WTC11 (cell line): Measurements from ENCODE around the gene ZCCHC14. TPM values are rescaled to one million over a fixed set of nuclear protein-coding genes. Genes with fewer than 3 reads are reported as not detected.

Experiments
- ATAC-seq: fragments of 200-7000 bp; cut with Tn5 transposase; 2 replicates; pipeline ENCODE4 v1.10.0; 2021; ENCODE audit warnings: mild to moderate bottlenecking, moderate library complexity
- Bru-seq: library from RNA; stranded (reverse); fragments of 400-500 nt; gene quantifications from one replicate; lab custom pipeline; 2021; lab: Mats Ljungman, UMichigan
- CTCF ChIA-PET: fragments of 300-600 bp; sonication (Branson Sonifier 250); formaldehyde crosslinking; loops from one replicate; lab custom pipeline; 2021; ENCODE audit warnings: antibody characterized with exemption; lab: Charles Lee
- POLR2A ChIA-PET: fragments of 350-600 bp; sonication (Branson Sonifier 250); formaldehyde crosslinking; loops from one replicate; lab custom pipeline; 2021; ENCODE audit warnings: antibody characterized with exemption; lab: Charles Lee
- DNase-seq: peaks from one replicate; pipeline ENCODE4 v3.0.0; 2021; ENCODE audit warnings: low spot score
- H3K27ac Mint-ChIP-seq: 2 replicates; pipeline ENCODE4 v1.8.0; 2021; ENCODE audit warnings: mixed read lengths
- H3K27me3 Mint-ChIP-seq: 2 replicates; pipeline ENCODE4 v1.8.0; 2021; ENCODE audit warnings: low read depth, mild to moderate bottlenecking, moderate library complexity, mixed read lengths
- H3K36me3 Mint-ChIP-seq: 2 replicates; pipeline ENCODE4 v1.8.0; 2021; ENCODE audit warnings: mixed read lengths
- H3K4me1 Mint-ChIP-seq: 2 replicates; pipeline ENCODE4 v1.8.0; 2022; ENCODE audit warnings: mixed read lengths
- H3K4me3 Mint-ChIP-seq: 2 replicates; pipeline ENCODE4 v1.8.0; 2021; ENCODE audit warnings: mild to moderate bottlenecking, moderate library complexity, mixed read lengths
- H3K9me3 Mint-ChIP-seq: 2 replicates; pipeline ENCODE4 v1.8.0; 2021; ENCODE audit warnings: mixed read lengths
- CREB1 ChIP-seq: sonication (generic); formaldehyde crosslinking; IDR thresholded peaks from 2 replicates; pipeline ENCODE4 v1.8.0; 2023; ENCODE audit warnings: mild to moderate bottlenecking, missing genetic modification reagents
- CREM ChIP-seq: sonication (generic); formaldehyde crosslinking; IDR thresholded peaks from 2 replicates; pipeline ENCODE4 v1.8.1; 2022; ENCODE audit warnings: mild to moderate bottlenecking, missing genetic modification reagents, moderate library complexity
- ETV6 ChIP-seq: sonication (generic); formaldehyde crosslinking; IDR thresholded peaks from 2 replicates; pipeline ENCODE4 v1.8.1; 2022; ENCODE audit warnings: mild to moderate bottlenecking, missing genetic modification reagents
- FOXK1 ChIP-seq: sonication (generic); formaldehyde crosslinking; IDR thresholded peaks from 2 replicates; pipeline ENCODE4 v1.8.0; 2022; ENCODE audit warnings: mild to moderate bottlenecking, moderate library complexity, missing genetic modification reagents
- FOXP1 ChIP-seq: sonication (generic); formaldehyde crosslinking; IDR thresholded peaks from 2 replicates; pipeline ENCODE4 v1.8.0; 2022; ENCODE audit warnings: missing genetic modification reagents, mild to moderate bottlenecking, moderate library complexity, borderline replicate concordance
- GABPB1 ChIP-seq: sonication (generic); formaldehyde crosslinking; IDR thresholded peaks from 2 replicates; pipeline ENCODE4 v1.8.1; 2023; ENCODE audit warnings: mild to moderate bottlenecking, missing genetic modification reagents
- GTF2I ChIP-seq: fragments of 250-450 bp; sonication (Bioruptor Pico); conservative IDR thresholded peaks from 2 replicates; pipeline ENCODE4 v1.4.0; 2021; ENCODE audit warnings: mild to moderate bottlenecking
- IRF2 ChIP-seq: sonication (generic); formaldehyde crosslinking; IDR thresholded peaks from 2 replicates; pipeline ENCODE4 v1.8.0; 2022; ENCODE audit warnings: low read depth, missing genetic modification reagents, borderline replicate concordance
- KAT7 ChIP-seq: sonication (generic); formaldehyde crosslinking; IDR thresholded peaks from 2 replicates; pipeline ENCODE4 v1.8.1; 2023; ENCODE audit warnings: missing genetic modification reagents, mild to moderate bottlenecking, borderline replicate concordance
- NFE2L1 ChIP-seq: sonication (generic); formaldehyde crosslinking; IDR thresholded peaks from 2 replicates; pipeline ENCODE4 v1.8.1; 2023; ENCODE audit warnings: missing genetic modification reagents
- NFYB ChIP-seq: sonication (generic); formaldehyde crosslinking; conservative IDR thresholded peaks from 2 replicates; pipeline ENCODE4 v1.8.0; 2022; ENCODE audit warnings: low read depth, missing genetic modification reagents
- NR3C1 ChIP-seq: sonication (generic); formaldehyde crosslinking; conservative IDR thresholded peaks from 2 replicates; pipeline ENCODE4 v1.8.1; 2023; ENCODE audit warnings: low read depth, mild to moderate bottlenecking, missing genetic modification reagents
- OVOL2 ChIP-seq: fragments of 250-450 bp; sonication (Bioruptor Pico); IDR thresholded peaks from 2 replicates; pipeline ENCODE4 v1.9.0; 2021; ENCODE audit warnings: mild to moderate bottlenecking, borderline replicate concordance
- RORB ChIP-seq: fragments of 250-450 bp; sonication (Bioruptor Pico); IDR thresholded peaks from 2 replicates; pipeline ENCODE4 v1.9.0; 2021; ENCODE audit warnings: mild to moderate bottlenecking
- SP1 ChIP-seq: sonication (generic); formaldehyde crosslinking; conservative IDR thresholded peaks from 2 replicates; pipeline ENCODE4 v1.8.1; 2022; ENCODE audit warnings: missing genetic modification reagents
- TP53 ChIP-seq: sonication (generic); formaldehyde crosslinking; IDR thresholded peaks from 2 replicates; pipeline ENCODE4 v1.8.1; 2023; ENCODE audit warnings: mild to moderate bottlenecking, missing genetic modification reagents
- ZNF121 ChIP-seq: sonication (generic); formaldehyde crosslinking; IDR thresholded peaks from 2 replicates; pipeline ENCODE4 v1.8.0; 2023; ENCODE audit warnings: missing genetic modification reagents
- long read RNA-seq, 3 experiments: library from RNA in 1 of 3; library from capped mRNA in 1 of 3; library from polyadenylated mRNA in 1 of 3; unstranded in 2 of 3; stranded (forward) in 1 of 3; transcript quantifications; one replicate each; pipeline ENCODE4 v2.0.0, GENCODE V29; 2021
- total RNA-seq: library from RNA; stranded (reverse); gene quantifications from 3 replicates; pipeline ENCODE4 v1.2.3, GENCODE V29; 2021
- TF ChIP-seq, protein P1 (sequence below): fragments of 250-450 bp; sonication (Bioruptor Pico); IDR thresholded peaks from 2 replicates; pipeline ENCODE4 v1.9.0; 2021; ENCODE audit warnings: moderate library complexity, mild to moderate bottlenecking, inconsistent platforms, borderline replicate concordance
- TF ChIP-seq, protein P2 (sequence below): sonication (generic); formaldehyde crosslinking; IDR thresholded peaks from 2 replicates; pipeline ENCODE4 v1.8.1; 2023; ENCODE audit warnings: mild to moderate bottlenecking, missing genetic modification reagents, moderate library complexity
- TF ChIP-seq, protein P3 (sequence below): sonication (generic); formaldehyde crosslinking; IDR thresholded peaks from 2 replicates; pipeline ENCODE4 v1.8.1; 2023; ENCODE audit warnings: mild to moderate bottlenecking, moderate library complexity, missing genetic modification reagents
- TF ChIP-seq, protein P4 (sequence below): sonication (generic); formaldehyde crosslinking; IDR thresholded peaks from 2 replicates; pipeline ENCODE4 v1.8.0; 2022; ENCODE audit warnings: mild to moderate bottlenecking, missing genetic modification reagents
- TF ChIP-seq, protein P5 (sequence below): fragments of 250-450 bp; sonication (Bioruptor Pico); IDR thresholded peaks from 2 replicates; pipeline ENCODE4 v1.9.0; 2021; ENCODE audit warnings: mild to moderate bottlenecking
- TF ChIP-seq, protein P6 (sequence below): fragments of 250-450 bp; sonication (Bioruptor Pico); IDR thresholded peaks from 2 replicates; pipeline ENCODE4 v1.9.0; 2021; ENCODE audit warnings: mild to moderate bottlenecking, borderline replicate concordance
- TF ChIP-seq, protein P7 (sequence below): sonication (generic); formaldehyde crosslinking; IDR thresholded peaks from 2 replicates; pipeline ENCODE4 v1.8.0; 2022; ENCODE audit warnings: mild to moderate bottlenecking, missing genetic modification reagents

Gene ZCCHC14
- 30.6 to 33.8 TPM (median 30.9 TPM) in 3 replicates for total RNA-seq
- Bru-seq, nascent RNA, result percentile 73 among the genes with signal in this experiment
- long read RNA-seq, experiment 1, full-length matches to known transcripts, result 4 of 58 reads
- long read RNA-seq, experiment 1, partial matches to known transcripts, result 22 of 58 reads
- long read RNA-seq, experiment 1, other reads (novel, unspliced or antisense), result 32 of 58 reads
- long read RNA-seq, experiment 2, full-length matches to known transcripts, result 7 of 41 reads
- long read RNA-seq, experiment 2, partial matches to known transcripts, result 11 of 41 reads
- long read RNA-seq, experiment 2, other reads (novel, unspliced or antisense), result 23 of 41 reads
- long read RNA-seq, experiment 3, result 0 reads

DNA sequence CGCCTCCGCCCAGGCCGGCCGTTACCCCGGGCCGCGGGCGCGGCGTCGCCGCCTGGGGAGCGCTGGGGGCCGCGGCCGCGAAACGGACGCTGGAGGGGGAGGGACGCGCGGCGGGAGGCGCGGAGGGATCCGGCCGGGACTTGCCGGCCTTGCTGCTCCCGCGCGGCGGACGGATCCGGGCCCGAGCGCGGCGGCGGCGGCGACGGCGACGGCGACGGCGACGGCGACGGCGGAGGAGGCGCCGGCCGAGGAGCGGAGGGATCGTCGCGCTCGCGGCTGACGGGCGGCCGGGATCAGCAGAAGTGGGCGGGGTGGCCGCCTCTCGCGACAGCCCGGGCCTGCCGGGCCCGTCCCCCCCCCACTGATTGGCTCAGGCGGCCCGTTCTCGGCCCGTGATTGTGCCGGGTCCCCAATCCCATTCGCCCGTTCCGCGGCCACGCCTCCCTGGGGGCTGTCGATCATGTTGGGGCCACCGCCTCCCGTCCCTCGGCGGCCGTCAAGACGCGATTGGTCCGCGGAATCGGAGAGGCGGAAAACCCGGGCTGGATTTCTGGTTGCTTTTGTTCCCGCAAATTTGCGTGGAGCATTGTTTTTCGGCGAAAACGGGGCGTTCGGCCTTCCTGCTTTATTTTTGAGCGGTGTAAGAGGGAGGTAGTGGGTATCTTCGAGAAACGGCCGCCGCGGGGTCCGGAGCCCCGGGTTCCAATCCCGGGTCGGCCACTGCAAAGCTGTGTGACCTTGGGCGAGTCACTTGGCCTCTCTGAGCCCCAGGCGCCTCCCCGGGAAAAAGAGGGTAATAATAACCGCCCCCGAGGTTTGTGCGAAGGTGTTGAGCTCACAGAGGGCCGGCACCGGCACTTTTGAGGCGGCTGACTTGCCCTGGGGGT lies at the start of gene ZCCHC14:
TSS of gene ZCCHC14 (minus strand) at position 304 of the 887 bp plus-strand sequence. CDS start 786 bp downstream, outside the sequence.
- H3K4me3 Mint-ChIP-seq, result peak within 1 kb of the TSS; percentile 81
- POLR2A ChIA-PET, result no interaction called here
- no peaks in the 10 kb centered on the region for H3K9me3 Mint-ChIP-seq
- peaks cover 40% of the 10 kb centered on the region for H3K4me1 Mint-ChIP-seq
- no peaks in the 10 kb centered on the region for H3K36me3 Mint-ChIP-seq
- ATAC-seq, result peak; percentile 94
- no peaks in the 10 kb centered on the region for H3K27me3 Mint-ChIP-seq
- H3K27ac Mint-ChIP-seq, result peak within 1 kb of the TSS; percentile 92
- peak; percentile 100 for DNase-seq
- CTCF ChIA-PET, result interaction anchor here (1.0 kb wide), 1 partner anchor 78 kb away, joined by 3 read pairs; no protein-coding TSS in a partner anchor
- TF ChIP-seq, protein P1, sequence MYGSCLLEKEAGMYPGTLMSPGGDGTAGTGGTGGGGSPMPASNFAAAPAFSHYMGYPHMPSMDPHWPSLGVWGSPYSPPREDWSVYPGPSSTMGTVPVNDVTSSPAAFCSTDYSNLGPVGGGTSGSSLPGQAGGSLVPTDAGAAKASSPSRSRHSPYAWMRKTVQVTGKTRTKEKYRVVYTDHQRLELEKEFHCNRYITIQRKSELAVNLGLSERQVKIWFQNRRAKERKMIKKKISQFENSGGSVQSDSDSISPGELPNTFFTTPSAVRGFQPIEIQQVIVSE (CRISPR knock-in tag), result no peak
- no peak for TF ChIP-seq TP53 (CRISPR knock-in tag)
- no peak for TF ChIP-seq ZNF121 (CRISPR knock-in tag)
- TF ChIP-seq GTF2I (CRISPR knock-in tag), result peak; percentile 100
- TF ChIP-seq, protein P2, sequence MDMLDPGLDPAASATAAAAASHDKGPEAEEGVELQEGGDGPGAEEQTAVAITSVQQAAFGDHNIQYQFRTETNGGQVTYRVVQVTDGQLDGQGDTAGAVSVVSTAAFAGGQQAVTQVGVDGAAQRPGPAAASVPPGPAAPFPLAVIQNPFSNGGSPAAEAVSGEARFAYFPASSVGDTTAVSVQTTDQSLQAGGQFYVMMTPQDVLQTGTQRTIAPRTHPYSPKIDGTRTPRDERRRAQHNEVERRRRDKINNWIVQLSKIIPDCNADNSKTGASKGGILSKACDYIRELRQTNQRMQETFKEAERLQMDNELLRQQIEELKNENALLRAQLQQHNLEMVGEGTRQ, result peak; percentile 61
- TF ChIP-seq NFE2L1 (CRISPR knock-in tag), result 0 out of 2 replicates have a peak, but pooled peaks have one; percentile 19
- TF ChIP-seq RORB (CRISPR knock-in tag), result no peak
- 0 out of 2 replicates have a peak, but pooled peaks have one; percentile 41 for TF ChIP-seq FOXP1 (CRISPR knock-in tag)
- TF ChIP-seq, protein P3, sequence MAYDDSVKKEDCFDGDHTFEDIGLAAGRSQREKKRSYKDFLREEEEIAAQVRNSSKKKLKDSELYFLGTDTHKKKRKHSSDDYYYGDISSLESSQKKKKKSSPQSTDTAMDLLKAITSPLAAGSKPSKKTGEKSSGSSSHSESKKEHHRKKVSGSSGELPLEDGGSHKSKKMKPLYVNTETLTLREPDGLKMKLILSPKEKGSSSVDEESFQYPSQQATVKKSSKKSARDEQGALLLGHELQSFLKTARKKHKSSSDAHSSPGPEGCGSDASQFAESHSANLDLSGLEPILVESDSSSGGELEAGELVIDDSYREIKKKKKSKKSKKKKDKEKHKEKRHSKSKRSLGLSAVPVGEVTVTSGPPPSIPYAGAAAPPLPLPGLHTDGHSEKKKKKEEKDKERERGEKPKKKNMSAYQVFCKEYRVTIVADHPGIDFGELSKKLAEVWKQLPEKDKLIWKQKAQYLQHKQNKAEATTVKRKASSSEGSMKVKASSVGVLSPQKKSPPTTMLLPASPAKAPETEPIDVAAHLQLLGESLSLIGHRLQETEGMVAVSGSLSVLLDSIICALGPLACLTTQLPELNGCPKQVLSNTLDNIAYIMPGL (CRISPR knock-in tag), result no peak
- TF ChIP-seq GABPB1, result no peak
- 0 out of 2 replicates have a peak, but pooled peaks have one; percentile 45 for TF ChIP-seq KAT7 (CRISPR knock-in tag)
- no peak for TF ChIP-seq NR3C1 (CRISPR knock-in tag)
- TF ChIP-seq, protein P4, sequence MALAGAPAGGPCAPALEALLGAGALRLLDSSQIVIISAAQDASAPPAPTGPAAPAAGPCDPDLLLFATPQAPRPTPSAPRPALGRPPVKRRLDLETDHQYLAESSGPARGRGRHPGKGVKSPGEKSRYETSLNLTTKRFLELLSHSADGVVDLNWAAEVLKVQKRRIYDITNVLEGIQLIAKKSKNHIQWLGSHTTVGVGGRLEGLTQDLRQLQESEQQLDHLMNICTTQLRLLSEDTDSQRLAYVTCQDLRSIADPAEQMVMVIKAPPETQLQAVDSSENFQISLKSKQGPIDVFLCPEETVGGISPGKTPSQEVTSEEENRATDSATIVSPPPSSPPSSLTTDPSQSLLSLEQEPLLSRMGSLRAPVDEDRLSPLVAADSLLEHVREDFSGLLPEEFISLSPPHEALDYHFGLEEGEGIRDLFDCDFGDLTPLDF (CRISPR knock-in tag), result no peak
- TF ChIP-seq, protein P5, sequence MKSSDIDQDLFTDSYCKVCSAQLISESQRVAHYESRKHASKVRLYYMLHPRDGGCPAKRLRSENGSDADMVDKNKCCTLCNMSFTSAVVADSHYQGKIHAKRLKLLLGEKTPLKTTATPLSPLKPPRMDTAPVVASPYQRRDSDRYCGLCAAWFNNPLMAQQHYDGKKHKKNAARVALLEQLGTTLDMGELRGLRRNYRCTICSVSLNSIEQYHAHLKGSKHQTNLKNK (CRISPR knock-in tag), result no peak
- TF ChIP-seq, protein P6, sequence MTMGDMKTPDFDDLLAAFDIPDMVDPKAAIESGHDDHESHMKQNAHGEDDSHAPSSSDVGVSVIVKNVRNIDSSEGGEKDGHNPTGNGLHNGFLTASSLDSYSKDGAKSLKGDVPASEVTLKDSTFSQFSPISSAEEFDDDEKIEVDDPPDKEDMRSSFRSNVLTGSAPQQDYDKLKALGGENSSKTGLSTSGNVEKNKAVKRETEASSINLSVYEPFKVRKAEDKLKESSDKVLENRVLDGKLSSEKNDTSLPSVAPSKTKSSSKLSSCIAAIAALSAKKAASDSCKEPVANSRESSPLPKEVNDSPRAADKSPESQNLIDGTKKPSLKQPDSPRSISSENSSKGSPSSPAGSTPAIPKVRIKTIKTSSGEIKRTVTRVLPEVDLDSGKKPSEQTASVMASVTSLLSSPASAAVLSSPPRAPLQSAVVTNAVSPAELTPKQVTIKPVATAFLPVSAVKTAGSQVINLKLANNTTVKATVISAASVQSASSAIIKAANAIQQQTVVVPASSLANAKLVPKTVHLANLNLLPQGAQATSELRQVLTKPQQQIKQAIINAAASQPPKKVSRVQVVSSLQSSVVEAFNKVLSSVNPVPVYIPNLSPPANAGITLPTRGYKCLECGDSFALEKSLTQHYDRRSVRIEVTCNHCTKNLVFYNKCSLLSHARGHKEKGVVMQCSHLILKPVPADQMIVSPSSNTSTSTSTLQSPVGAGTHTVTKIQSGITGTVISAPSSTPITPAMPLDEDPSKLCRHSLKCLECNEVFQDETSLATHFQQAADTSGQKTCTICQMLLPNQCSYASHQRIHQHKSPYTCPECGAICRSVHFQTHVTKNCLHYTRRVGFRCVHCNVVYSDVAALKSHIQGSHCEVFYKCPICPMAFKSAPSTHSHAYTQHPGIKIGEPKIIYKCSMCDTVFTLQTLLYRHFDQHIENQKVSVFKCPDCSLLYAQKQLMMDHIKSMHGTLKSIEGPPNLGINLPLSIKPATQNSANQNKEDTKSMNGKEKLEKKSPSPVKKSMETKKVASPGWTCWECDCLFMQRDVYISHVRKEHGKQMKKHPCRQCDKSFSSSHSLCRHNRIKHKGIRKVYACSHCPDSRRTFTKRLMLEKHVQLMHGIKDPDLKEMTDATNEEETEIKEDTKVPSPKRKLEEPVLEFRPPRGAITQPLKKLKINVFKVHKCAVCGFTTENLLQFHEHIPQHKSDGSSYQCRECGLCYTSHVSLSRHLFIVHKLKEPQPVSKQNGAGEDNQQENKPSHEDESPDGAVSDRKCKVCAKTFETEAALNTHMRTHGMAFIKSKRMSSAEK (CRISPR knock-in tag), result no peak
- peak; percentile 93; the same call in 1 of the 2 replicates for TF ChIP-seq SP1 (CRISPR knock-in tag)
- TF ChIP-seq CREM (CRISPR knock-in tag), result peak; percentile 20; the same call in 1 of the 2 replicates
- TF ChIP-seq NFYB (CRISPR knock-in tag), result peak; percentile 93
- TF ChIP-seq OVOL2 (CRISPR knock-in tag), result no peak
- no peak for TF ChIP-seq CREB1
- TF ChIP-seq FOXK1 (CRISPR knock-in tag), result peak; percentile 51; the same call in 1 of the 2 replicates
- TF ChIP-seq, protein P7, sequence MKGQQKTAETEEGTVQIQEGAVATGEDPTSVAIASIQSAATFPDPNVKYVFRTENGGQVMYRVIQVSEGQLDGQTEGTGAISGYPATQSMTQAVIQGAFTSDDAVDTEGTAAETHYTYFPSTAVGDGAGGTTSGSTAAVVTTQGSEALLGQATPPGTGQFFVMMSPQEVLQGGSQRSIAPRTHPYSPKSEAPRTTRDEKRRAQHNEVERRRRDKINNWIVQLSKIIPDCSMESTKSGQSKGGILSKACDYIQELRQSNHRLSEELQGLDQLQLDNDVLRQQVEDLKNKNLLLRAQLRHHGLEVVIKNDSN (CRISPR knock-in tag), result peak; percentile 51; the same call in 1 of the 2 replicates
- no peak for TF ChIP-seq IRF2 (CRISPR knock-in tag)
- no peak for TF ChIP-seq ETV6 (CRISPR knock-in tag)
